Chondrocyte (in vitro differentiated cells): ENCODE data around the gene RCBTB2. TPM values are rescaled to one million over a fixed set of nuclear protein-coding genes. Genes with fewer than 3 reads are reported as not detected.

Experiments
- DNase-seq: peaks from one replicate; pipeline ENCODE4 v3.0.0; 2021; ENCODE audit warnings: mixed read lengths, low spot score
- H3K27ac Mint-ChIP-seq: one replicate; pipeline ENCODE4 v1.8.0; 2021; ENCODE audit warnings: mild to moderate bottlenecking, moderate library complexity, mixed read lengths; ENCODE audit not compliant: unreplicated experiment
- H3K27me3 Mint-ChIP-seq: 2 replicates; pipeline ENCODE4 v1.8.0; 2021; ENCODE audit warnings: low read depth, mixed read lengths
- H3K36me3 Mint-ChIP-seq: 2 replicates; pipeline ENCODE4 v1.8.0; 2021; ENCODE audit warnings: low read depth, mixed read lengths
- H3K4me1 Mint-ChIP-seq: 2 replicates; pipeline ENCODE4 v1.8.0; 2021; ENCODE audit warnings: low read depth, mild to moderate bottlenecking, mixed read lengths
- H3K4me3 Mint-ChIP-seq: one replicate; pipeline ENCODE4 v1.8.0; 2021; ENCODE audit warnings: mild to moderate bottlenecking, moderate library complexity, mixed read lengths; ENCODE audit not compliant: unreplicated experiment
- H3K9me3 Mint-ChIP-seq: 2 replicates; pipeline ENCODE4 v1.8.0; 2021; ENCODE audit warnings: low read depth, mixed read lengths
- total RNA-seq: library from RNA; stranded (reverse); gene quantifications from 3 replicates; pipeline ENCODE4 v1.2.1, GENCODE V29; 2021
- TF ChIP-seq, protein P1 (sequence below): fragments of 200-600 bp; sonication (generic); IDR thresholded peaks from 2 replicates; pipeline ENCODE4 v1.5.0; 2021; ENCODE audit warnings: antibody characterized with exemption, mild to moderate bottlenecking, moderate library complexity

The RCBTB2 gene
- total RNA-seq, 1 donor from 2014 or later: 8.6 TPM

DNA sequence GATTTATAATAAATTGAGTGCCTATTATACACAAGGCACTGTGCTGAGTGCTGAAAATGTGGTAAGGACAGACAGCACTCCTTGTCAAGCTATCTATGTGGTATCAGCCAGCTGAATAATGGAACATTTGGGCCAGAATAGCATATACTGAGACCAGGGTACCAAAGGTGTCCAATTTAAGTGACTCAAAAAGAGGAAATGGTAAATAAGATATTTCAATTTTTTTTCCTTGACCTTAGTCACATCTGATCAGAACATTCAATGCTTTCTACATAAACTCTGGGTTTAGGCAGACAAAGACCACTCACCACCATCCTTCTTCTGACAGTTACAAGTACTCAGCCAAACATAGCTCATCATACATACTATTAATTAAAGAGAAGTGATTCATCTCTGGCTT lies 43.2 kb downstream of the RCBTB2 start:
- Mint-ChIP-seq H3K27me3 (no peaks in the 10 kb centered on the region), H3K27ac (no peak overlapping the region), H3K4me1 (no peaks in the 10 kb centered on the region), H3K9me3 (peaks cover 5% of the 10 kb centered on the region), H3K36me3 (peaks cover 10% of the 10 kb centered on the region), H3K4me3 (no peak overlapping the region)
- no peak for DNase-seq
- TF ChIP-seq, protein P1, sequence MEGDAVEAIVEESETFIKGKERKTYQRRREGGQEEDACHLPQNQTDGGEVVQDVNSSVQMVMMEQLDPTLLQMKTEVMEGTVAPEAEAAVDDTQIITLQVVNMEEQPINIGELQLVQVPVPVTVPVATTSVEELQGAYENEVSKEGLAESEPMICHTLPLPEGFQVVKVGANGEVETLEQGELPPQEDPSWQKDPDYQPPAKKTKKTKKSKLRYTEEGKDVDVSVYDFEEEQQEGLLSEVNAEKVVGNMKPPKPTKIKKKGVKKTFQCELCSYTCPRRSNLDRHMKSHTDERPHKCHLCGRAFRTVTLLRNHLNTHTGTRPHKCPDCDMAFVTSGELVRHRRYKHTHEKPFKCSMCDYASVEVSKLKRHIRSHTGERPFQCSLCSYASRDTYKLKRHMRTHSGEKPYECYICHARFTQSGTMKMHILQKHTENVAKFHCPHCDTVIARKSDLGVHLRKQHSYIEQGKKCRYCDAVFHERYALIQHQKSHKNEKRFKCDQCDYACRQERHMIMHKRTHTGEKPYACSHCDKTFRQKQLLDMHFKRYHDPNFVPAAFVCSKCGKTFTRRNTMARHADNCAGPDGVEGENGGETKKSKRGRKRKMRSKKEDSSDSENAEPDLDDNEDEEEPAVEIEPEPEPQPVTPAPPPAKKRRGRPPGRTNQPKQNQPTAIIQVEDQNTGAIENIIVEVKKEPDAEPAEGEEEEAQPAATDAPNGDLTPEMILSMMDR: no peak

DNA sequence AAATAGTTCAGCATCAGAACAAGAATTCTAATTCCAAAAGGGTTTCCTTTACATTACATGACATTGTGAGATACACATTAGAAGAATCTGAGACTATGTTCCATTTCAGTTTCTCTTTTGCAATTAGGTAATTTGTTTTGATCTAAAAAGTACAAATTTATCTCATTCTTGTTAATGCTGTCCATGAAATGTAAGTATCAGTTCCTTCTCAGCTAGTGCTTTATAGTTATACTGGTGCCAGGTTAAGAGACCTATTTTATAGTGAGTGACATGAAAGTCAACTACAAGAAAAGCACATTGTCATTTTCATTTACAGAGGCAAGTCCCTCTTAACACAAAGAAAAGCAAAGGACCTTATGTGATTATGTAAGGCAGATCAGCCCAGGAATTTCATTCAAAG lies 43.9 kb downstream of the RCBTB2 start:
- Mint-ChIP-seq H3K4me1 (no peaks in the 10 kb centered on the region), H3K27ac (no peak overlapping the region), H3K9me3 (peaks cover 5% of the 10 kb centered on the region), H3K27me3 (no peaks in the 10 kb centered on the region), H3K4me3 (no peak overlapping the region), H3K36me3 (peaks cover 10% of the 10 kb centered on the region)
- TF ChIP-seq, protein P1: no peak
- no peak for DNase-seq

DNA sequence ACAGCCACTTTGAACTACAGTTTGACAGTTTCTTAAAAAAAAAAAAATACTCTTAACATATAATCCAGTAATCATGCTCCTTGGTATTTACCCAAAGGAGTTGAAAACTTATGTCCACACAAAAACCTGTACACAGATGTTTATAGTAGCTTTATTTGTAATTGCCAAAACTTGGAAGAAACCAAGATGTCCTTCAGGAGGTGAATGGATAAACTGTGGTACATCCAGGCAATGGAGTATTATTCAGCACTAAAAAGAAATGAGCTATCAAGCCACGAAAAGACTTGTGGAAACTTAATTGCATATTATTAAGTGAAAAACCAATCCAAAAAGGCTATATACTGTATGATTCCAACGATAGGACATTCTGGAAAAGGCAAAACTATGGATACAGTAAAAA lies 44.9 kb downstream of the RCBTB2 start:
- H3K27me3 Mint-ChIP-seq: no peaks in the 10 kb centered on the region
- H3K9me3 Mint-ChIP-seq: peaks cover 5% of the 10 kb centered on the region
- H3K36me3 Mint-ChIP-seq: peaks cover 12% of the 10 kb centered on the region
- H3K4me3 Mint-ChIP-seq: no peak overlapping the region
- no peak overlapping the region for H3K27ac Mint-ChIP-seq
- TF ChIP-seq, protein P1: no peak
- no peak for DNase-seq
- H3K4me1 Mint-ChIP-seq: no peaks in the 10 kb centered on the region

DNA sequence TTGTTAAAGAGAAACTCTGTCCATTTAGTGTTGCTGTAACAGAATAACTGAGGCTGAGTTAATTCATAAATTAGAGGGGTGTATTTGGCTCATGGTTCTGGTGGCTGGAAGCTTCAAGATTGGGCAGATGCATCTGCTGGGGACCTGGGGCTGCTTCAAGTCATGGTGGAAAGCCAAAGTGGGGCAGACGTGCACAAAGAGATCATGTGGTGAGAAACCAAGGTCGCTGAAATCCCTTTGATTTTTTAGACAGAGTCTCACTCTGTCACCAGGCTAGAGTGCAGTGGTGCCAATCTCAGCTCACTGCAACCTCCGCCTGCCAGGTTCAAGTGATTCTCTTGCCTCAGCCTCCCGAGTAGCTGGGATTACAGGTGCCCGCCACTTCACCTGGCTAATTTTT lies 46.0 kb downstream of the RCBTB2 start:
- Mint-ChIP-seq H3K27me3 (no peaks in the 10 kb centered on the region), H3K4me3 (no peak overlapping the region), H3K36me3 (peaks cover 17% of the 10 kb centered on the region), H3K27ac (no peak overlapping the region), H3K4me1 (no peaks in the 10 kb centered on the region), H3K9me3 (peaks cover 5% of the 10 kb centered on the region)
- TF ChIP-seq, protein P1: no peak
- no peak for DNase-seq

DNA sequence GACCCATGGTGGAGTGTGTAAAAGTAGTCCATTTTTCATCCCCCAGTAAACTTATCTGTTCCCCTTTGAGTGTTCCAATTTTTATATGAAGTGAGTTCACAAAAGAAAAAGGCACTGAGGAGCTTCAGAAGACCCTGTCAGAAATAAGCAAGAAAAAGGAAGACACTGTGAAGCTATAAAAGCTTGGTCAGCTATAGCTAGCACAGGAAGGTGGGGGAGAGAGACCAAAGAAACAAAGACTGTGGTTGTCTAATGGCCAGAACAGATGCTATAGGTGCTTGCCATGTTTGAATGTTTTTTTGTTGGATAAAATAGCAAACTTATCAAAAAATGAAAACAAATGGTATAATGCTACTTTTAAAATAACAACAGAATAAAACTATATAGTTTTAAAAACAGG lies 46.5 kb downstream of the RCBTB2 start:
- no peak overlapping the region for H3K27ac Mint-ChIP-seq
- H3K4me3 Mint-ChIP-seq: no peak overlapping the region
- TF ChIP-seq, protein P1: no peak
- peaks cover 17% of the 10 kb centered on the region for H3K36me3 Mint-ChIP-seq
- DNase-seq: no peak
- H3K27me3 Mint-ChIP-seq: no peaks in the 10 kb centered on the region
- H3K4me1 Mint-ChIP-seq: no peaks in the 10 kb centered on the region
- peaks cover 5% of the 10 kb centered on the region for H3K9me3 Mint-ChIP-seq
